ENCODE data around the gene ALDH9A1. TPM values are rescaled to one million over a fixed set of nuclear protein-coding genes. Genes with fewer than 3 reads are reported as not detected.
"Not testable (repeated sequence)": the region's sequence is repeated elsewhere in the genome, so short reads cannot be mapped to it uniquely, and the experiment has no call there.

ALDH9A1 gene
- total RNA-seq, 1 experiment from 2014 or later = 124 TPM

DNA sequence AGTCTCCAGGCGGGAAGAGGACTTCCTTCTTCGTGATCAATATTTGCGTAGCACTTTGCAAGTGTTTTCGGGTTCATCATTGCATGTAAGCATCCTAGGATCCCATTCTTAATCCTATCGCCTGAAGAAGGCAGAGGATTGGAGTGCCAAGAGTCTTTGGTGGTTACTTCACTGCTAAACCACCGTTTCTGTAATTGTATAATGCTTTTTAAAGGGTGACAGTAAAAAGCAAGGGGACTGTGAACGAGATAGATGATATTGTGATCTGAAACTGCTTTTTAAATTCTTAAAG is 345 bp upstream of the ALDH9A1 start:
- H3K36me3 ChIP-seq = peaks cover 15% of the 10 kb centered on the region
- H3K4me3 ChIP-seq = peak overlapping the region; percentile 76
- no peak for DNase-seq
- peaks cover 12% of the 10 kb centered on the region for H3K9me3 ChIP-seq
- no peaks in the 10 kb centered on the region; the same call in 1 of the 2 replicates for H3K27me3 ChIP-seq

DNA sequence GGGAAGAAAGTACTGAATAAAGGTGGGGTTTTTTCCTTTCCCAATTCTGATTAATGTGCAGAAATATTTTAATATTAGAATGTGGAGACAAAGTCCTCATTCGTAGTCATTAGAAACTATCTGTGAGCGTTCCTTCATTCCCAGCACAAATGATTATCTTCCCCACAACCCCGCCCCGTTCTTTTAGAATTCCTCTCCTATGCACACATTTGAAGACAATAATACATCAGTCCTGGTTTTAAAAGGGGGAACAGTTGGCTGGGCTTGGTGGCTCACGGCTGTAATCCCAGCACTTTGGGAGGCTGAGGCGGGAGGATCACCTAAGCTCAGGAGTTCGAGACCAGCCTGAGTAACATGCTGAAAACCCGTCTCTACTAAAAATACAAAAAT is 876 bp downstream of the ALDH9A1 start:
- peak overlapping the region; percentile 76 for H3K4me3 ChIP-seq
- DNase-seq = no peak
- H3K36me3 ChIP-seq = peaks cover 15% of the 10 kb centered on the region
- H3K27me3 ChIP-seq = no peaks in the 10 kb centered on the region; the same call in 1 of the 2 replicates
- peaks cover 12% of the 10 kb centered on the region for H3K9me3 ChIP-seq

DNA sequence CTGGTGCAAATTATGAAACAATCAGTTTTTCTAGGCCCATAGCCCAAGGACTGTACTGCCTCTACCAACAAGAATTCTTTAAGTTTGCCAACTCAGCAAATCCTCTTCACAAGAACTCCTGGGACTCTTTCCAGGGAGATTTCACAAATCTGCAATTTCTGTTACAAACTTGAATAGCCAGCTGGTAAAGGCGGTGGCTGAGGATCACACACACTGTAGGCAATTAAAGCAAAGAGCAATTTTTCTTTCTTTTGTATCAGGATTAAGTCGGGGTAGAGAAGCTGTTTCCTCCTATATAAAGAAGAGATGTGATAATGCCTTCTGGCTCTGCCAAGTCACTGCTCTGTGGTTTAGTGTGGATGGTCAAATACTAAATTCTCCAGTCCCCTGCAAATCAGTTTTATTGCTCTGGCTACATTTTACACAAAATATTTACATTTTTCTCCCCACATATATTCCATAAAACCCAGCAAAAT is 1.7 kb downstream of the ALDH9A1 start:
- peaks cover 12% of the 10 kb centered on the region for H3K9me3 ChIP-seq
- H3K36me3 ChIP-seq = peaks cover 15% of the 10 kb centered on the region
- H3K4me3 ChIP-seq = peak overlapping the region; percentile 76
- peak; percentile 76 for DNase-seq
- no peaks in the 10 kb centered on the region; the same call in 1 of the 2 replicates for H3K27me3 ChIP-seq

DNA sequence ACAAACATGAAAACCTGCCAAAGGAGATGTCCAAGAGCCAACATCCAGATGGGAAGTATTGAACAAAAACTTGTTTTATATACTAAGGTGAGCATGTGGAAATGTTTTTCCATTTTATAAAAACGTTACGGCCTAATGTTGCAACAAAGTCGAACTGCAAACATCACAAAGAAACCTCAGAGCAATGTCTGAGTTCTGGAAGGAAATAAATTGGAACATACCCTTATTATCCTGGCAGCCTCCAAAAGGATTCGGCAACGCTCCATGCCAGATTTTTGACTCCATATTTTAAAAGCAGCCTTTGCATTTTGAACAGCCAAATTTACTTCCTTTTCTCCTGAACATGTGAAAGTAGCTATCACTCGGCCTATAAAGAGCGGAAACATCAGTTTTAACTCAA is 3.3 kb downstream of the ALDH9A1 start:
- Histone ChIP-seq H3K36me3 (peaks cover 28% of the 10 kb centered on the region), H3K27me3 (no peaks in the 10 kb centered on the region), H3K4me3 (no peak overlapping the region), H3K9me3 (peaks cover 12% of the 10 kb centered on the region)
- no peak for DNase-seq

DNA sequence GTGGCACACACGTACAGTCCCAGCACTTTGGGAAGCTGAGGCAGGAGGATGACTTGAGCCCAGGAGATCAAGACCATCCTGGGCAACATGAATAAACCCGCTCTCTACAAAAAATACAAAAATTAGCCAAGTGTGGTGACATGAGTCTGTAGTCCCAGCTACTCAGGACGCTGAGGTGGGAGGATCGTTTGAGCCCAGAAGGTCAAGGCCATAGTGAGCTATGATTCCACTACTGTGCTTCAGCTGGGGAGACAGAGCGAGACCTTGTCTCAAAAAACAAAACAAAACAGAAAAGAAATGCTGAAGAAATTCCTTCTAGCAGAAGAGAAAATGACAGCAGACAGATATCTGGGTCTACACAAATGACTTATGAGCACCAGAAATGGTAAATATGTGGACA is 10.3 kb downstream of the ALDH9A1 start:
- Histone ChIP-seq H3K4me3 (no peak overlapping the region), H3K27me3 (no peaks in the 10 kb centered on the region), H3K36me3 (peaks cover 28% of the 10 kb centered on the region), H3K9me3 (no peaks in the 10 kb centered on the region; the same call in 1 of the 2 replicates)
- DNase-seq = no peak

DNA sequence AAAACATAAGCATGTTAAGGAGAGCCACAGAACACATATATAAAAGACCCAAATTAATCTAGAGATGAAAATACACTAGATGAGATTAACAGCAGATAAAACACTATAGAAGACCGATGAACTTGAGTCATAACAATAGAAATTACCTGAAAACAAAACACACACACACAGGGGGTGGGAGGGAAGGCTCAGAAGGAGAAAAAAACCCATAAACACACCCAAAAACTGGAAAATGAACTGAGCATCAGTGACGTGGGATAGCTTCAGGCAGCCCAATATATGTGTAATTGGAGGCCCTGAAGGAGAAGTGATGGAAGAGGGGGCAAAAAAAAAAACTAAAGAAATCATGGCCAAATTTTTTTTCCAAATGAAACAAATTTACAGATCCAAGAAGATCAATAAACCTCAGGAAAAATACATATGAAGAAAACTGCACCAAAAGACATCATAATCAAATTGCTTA is 11.4 kb downstream of the ALDH9A1 start:
- DNase-seq = no peak
- Histone ChIP-seq H3K9me3 (no peaks in the 10 kb centered on the region), H3K4me3 (no peak overlapping the region), H3K36me3 (peaks cover 38% of the 10 kb centered on the region), H3K27me3 (no peaks in the 10 kb centered on the region)

DNA sequence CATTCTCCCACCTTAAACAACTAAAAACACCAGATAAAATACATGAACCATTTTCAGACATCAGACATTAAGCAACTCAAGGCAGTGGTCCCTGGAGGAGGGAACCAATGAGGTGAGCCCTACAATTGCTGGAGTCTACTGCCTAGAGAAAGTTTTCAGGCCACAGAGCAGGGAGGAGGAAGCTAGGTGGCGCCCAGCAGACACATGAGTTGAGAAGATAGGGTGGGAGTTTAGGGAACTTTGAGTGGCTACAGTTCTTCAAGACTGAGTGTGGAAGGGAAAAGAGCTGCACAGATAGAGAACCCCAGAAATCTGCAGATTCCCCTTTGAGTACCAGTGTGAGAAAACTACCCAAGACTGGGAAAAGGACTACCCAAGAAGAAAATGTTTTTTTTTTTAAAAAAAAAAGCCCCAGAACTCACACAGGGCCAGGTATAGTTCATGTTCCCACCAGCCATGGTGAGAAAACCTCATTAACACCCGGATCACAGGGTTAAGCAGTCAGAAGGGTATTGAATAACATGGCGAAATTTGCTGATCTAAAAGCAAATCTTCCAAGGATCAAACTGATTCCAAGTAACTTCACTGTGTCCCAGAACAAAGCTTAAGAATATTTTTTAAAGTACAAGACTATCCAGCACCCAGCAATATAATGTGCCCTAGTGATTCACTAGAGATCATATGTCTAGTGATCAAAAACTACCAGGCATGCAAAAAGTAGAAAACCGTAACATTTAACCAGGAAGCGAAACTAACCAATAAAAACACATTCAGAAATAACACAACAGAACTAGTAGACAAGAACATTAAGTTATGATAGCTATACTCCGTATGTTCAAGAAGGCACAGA is 12.0 kb downstream of the ALDH9A1 start:
- H3K4me3 ChIP-seq = no peak overlapping the region
- no peaks in the 10 kb centered on the region for H3K27me3 ChIP-seq
- peaks cover 43% of the 10 kb centered on the region for H3K36me3 ChIP-seq
- no peak for DNase-seq
- no peaks in the 10 kb centered on the region for H3K9me3 ChIP-seq

DNA sequence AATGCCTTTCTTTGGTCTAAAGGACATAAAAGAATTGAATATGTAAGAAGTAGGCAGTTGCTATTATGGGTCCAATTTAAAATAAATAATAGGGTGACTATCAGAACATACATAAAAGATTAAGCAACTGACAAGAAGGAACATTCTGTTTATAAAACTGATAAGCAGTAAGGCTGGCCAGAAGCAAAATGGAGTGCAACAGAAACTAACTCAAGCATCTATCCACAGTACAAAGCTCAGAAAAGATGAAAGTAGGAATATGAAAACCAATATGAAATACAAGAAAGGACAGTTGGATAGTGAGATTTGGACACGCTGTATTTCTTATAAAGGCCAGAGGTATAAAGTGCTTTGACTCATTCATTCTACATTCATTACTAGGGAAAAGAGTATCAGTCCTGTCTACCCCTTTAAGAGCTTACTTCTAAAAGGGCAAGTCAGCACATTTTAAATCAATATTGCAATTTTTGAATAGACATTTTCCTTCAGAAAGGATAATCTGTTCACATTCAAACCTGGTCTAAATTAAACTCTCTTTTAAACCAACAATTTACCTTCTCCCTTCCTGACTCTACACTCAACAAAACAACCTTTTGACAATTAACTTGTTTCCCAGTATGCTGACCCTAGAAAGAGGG is 14.4 kb downstream of the ALDH9A1 start:
- H3K4me3 ChIP-seq = no peak overlapping the region
- H3K9me3 ChIP-seq = no peaks in the 10 kb centered on the region
- H3K36me3 ChIP-seq = peaks cover 55% of the 10 kb centered on the region
- no peaks in the 10 kb centered on the region for H3K27me3 ChIP-seq
- DNase-seq = no peak

DNA sequence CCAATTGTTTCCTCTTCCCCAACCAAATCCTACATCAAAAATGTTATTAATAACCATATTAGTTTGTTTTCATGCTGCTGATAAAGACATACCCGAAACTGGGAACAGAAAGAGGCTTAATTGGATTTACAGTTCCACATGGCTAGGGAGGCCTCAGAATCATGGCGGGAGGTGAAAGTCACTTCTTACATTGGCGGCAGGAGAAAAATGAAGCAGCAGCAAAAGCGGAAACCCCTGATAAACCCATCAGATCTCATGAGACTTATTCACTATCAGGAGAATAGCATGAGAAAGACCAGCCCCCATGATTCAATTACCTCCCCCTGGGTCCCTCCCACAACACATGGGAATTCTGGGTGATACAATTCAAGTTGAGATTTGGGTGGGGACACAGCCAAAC is 17.6 kb downstream of the ALDH9A1 start:
- not testable (repeated sequence) for H3K9me3 ChIP-seq, H3K4me3 ChIP-seq, DNase-seq, H3K27me3 ChIP-seq
- H3K36me3 ChIP-seq = peaks cover 74% of the 10 kb centered on the region

DNA sequence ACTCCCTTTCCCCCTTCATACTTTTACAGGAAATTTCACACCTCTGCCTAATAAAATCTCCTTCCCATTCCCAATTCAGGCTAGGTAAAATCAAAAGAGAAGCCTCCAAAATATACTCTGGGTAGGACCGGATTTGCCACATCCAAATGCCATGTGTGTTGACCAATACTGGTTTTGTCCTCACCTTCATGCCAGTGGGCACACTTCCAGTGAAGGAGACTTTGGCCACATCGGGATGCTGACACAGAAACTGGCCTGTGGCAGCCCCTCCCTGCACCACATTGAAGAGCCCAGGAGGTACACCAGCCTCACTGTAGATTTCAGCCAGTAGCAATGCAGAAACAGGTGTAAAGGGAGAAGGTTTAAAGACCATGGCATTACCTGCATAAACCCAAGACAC is 18.1 kb downstream of the ALDH9A1 start:
- Histone ChIP-seq H3K9me3 (peaks cover 3% of the 10 kb centered on the region; the same call in 1 of the 2 replicates), H3K36me3 (peaks cover 78% of the 10 kb centered on the region), H3K4me3 (no peak overlapping the region), H3K27me3 (no peaks in the 10 kb centered on the region)
- no peak for DNase-seq

DNA sequence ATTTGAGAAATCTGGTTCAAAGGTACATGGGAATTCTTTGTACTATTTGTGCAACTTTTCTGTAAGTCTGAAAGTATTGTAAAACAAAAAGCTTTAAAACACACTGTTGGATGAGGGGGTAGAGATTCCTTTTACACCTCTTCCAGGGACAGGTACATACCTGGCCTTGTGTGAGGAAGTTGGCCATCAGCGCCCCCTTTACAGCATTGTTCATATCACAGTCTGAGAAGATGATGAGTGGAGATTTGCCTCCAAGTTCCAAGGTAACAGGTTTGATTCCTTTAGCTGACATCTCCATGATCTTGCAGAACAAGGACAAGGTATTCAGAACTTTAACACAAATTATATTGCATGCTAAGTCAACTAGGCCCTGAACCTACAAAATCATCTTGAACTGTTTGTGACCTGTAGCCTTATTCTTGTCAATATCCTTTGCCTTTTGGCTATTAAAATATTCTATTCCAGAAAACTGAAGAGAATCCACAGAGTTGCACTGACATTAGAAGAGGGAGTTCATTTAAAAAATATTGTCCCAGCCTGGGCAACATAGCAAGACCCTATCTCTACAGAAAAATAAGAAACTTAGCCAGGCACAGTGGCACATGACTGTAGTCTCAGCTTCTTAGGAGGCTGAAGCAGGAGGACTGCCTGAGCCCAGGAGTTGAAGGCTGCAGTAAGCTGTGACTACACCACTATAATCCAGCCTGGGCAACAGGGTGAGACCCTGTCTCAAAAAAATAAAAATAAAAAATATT is 18.9 kb downstream of the ALDH9A1 start:
- H3K36me3 ChIP-seq = peaks cover 80% of the 10 kb centered on the region
- no peak overlapping the region for H3K4me3 ChIP-seq
- no peak for DNase-seq
- H3K27me3 ChIP-seq = no peaks in the 10 kb centered on the region
- H3K9me3 ChIP-seq = peaks cover 3% of the 10 kb centered on the region; the same call in 1 of the 2 replicates

DNA sequence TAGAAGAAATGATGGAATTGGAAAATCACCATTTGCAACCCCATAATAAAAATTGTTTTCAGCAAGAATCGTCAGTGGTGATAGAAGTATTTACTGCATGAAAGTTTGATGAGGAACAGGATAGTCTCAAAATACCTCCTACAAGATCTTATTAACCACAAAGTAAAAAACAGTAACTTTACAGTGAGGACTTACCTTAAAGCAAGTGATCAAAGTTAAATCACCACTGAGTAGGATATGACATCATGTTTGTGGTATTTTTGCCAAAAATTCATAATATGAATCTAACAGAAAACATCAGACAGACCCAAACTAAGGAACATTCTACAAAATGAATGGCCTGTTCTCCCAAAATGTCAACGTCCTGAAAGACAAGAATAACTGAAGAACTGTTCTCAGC is 19.9 kb downstream of the ALDH9A1 start:
- peaks cover 3% of the 10 kb centered on the region; the same call in 1 of the 2 replicates for H3K9me3 ChIP-seq
- no peak overlapping the region for H3K4me3 ChIP-seq
- peaks cover 78% of the 10 kb centered on the region for H3K36me3 ChIP-seq
- DNase-seq = no peak
- H3K27me3 ChIP-seq = no peaks in the 10 kb centered on the region

DNA sequence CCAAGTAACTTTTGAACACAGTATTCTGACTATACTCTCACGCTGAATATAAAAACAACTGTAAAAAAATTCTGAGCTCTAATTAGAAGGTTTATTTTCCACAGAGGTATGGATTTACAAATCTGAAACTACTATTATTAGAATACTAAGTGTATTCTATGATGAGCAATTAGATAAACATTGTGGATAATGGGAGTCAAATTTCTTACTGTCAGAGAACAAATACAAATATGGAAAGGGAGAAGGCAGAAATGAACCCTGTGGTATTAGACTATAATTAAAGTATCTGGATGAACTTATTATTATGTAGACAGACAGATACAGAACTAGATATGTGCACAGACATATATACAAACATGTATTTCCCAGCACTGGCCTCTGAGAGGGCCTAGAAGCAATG is 22.6 kb downstream of the ALDH9A1 start:
- DNase-seq = no peak
- Histone ChIP-seq H3K4me3 (no peak overlapping the region), H3K36me3 (peaks cover 66% of the 10 kb centered on the region), H3K27me3 (no peaks in the 10 kb centered on the region), H3K9me3 (peaks cover 3% of the 10 kb centered on the region; the same call in 1 of the 2 replicates)

DNA sequence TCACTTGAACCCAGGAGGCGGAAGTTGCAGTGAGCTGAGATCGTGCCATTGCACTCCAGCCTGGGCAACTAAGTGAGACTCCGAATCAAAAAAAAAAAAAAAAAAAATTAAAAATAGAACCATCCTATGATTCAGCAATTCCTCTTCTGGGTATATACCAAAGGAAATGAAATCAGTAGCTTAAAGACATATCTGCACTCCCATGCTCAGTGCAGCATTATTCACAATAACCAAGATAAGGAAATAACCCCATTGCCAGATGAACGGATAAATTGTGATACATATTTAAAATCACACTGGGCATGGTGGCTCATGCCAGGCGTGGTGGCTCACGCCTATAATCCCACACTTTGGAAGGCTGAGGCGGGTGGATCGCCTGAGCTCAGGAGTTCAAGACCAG is 23.8 kb downstream of the ALDH9A1 start:
- H3K27me3 ChIP-seq = no peaks in the 10 kb centered on the region
- peaks cover 3% of the 10 kb centered on the region; the same call in 1 of the 2 replicates for H3K9me3 ChIP-seq
- H3K36me3 ChIP-seq = peaks cover 56% of the 10 kb centered on the region
- no peak overlapping the region for H3K4me3 ChIP-seq
- no peak for DNase-seq

DNA sequence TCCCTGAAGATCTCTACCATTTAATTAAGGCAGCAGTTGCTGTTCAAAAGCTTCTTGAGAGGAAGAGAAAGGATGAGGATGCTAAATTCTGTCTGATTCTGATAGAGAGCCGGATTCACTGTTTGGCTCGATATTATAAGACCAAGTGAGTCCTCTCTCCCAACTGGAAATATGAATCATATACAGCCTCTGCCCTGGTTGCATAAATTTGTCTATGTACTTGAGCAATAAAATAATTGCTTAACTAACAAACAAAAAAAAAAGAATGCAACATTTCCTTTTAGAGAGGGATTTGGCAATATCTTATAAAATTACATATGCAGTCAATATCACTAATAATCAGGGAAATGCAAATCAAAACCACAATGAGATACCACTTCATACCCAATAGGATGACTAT is 26.8 kb downstream of the ALDH9A1 start:
- Histone ChIP-seq H3K9me3 (peaks cover 1% of the 10 kb centered on the region; the same call in 1 of the 2 replicates), H3K27me3 (no peaks in the 10 kb centered on the region), H3K36me3 (peaks cover 48% of the 10 kb centered on the region), H3K4me3 (no peak overlapping the region)
- DNase-seq = no peak

DNA sequence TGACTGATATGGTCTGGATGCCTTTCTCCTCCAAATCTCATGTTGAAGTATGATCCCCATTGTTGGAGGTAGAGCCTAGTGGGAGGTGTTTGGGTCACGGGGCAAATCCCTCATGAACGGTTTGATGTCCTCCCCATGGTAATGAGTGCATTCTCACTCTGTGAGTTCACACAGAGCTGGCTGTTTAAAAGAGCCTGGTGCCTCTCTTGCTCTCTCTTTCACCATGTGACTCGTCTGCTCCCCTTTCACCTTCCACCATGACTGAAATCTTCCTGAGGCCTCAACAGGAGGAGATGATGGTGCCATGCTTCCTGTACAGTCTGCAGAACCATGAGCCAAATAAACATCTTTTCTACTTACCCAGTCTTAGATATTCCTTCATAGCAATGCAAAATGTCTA is 30.2 kb downstream of the ALDH9A1 start:
- no peak for DNase-seq
- H3K36me3 ChIP-seq = peaks cover 53% of the 10 kb centered on the region
- no peak overlapping the region for H3K4me3 ChIP-seq
- H3K9me3 ChIP-seq = no peaks in the 10 kb centered on the region
- no peaks in the 10 kb centered on the region for H3K27me3 ChIP-seq

Data from MG63 (cell line).